Ectodermal cell (in vitro differentiated cells): ENCODE measurements around the gene JAML.

Source experiments
- H3K27ac ChIP-seq: 2 replicates; pipeline ENCODE4 v1.7.0; 2013; ENCODE audit warnings: mild to moderate bottlenecking, low read depth, low read length; ENCODE audit not compliant: insufficient read depth, poor library complexity, severe bottlenecking
- H3K27me3 ChIP-seq: 2 replicates; pipeline ENCODE4 v1.7.0; 2013; ENCODE audit warnings: mild to moderate bottlenecking, low read length; ENCODE audit not compliant: insufficient read depth, control insufficient read depth, poor library complexity, severe bottlenecking
- H3K36me3 ChIP-seq: one replicate; pipeline ENCODE4 v1.7.0; 2013; ENCODE audit warnings: low read length; ENCODE audit not compliant: control insufficient read depth, insufficient read depth
- H3K4me1 ChIP-seq: one replicate; pipeline ENCODE4 v1.7.0; 2013; ENCODE audit warnings: low read length; ENCODE audit not compliant: control insufficient read depth, insufficient read depth
- H3K4me3 ChIP-seq: 2 replicates; pipeline ENCODE4 v1.7.0; 2013; ENCODE audit warnings: low read depth, low read length, control low read depth; ENCODE audit not compliant: insufficient read depth
- H3K9me3 ChIP-seq: 2 replicates; pipeline ENCODE4 v1.7.0; 2013; ENCODE audit warnings: mild to moderate bottlenecking, low read length, moderate library complexity; ENCODE audit not compliant: control insufficient read depth
- WGBS, 2 experiments: methylation state at CpG; one replicate each; pipeline ENCODE4 v1.1.7; 2013; ENCODE audit warnings: missing lambda C conversion rate in 2 of 2; 5-methylcytosine and 5-hydroxymethylcytosine counted together

JAML gene

GRCh38 chr11:118230088-118230487 lies 5.3 kb upstream of the JAML start:
- no peaks in the 10 kb centered on the region for H3K27me3 ChIP-seq
- no peak overlapping the region for H3K4me3 ChIP-seq
- no peak overlapping the region for H3K27ac ChIP-seq
- WGBS, 2 experiments = 95 to 100% methylated on average over 3 of the region's 3 CpGs
- no peaks in the 10 kb centered on the region for H3K36me3 ChIP-seq
- H3K9me3 ChIP-seq = no peaks in the 10 kb centered on the region
- H3K4me1 ChIP-seq = no peaks in the 10 kb centered on the region

- H3K27ac ChIP-seq = no peak overlapping the region
- no peaks in the 10 kb centered on the region for H3K4me1 ChIP-seq
- H3K36me3 ChIP-seq = no peaks in the 10 kb centered on the region
- H3K27me3 ChIP-seq = no peaks in the 10 kb centered on the region
- H3K9me3 ChIP-seq = no peaks in the 10 kb centered on the region
- WGBS, 2 experiments = 95 to 97% methylated on average over 5 of the region's 5 CpGs
- no peak overlapping the region for H3K4me3 ChIP-seq
These were observed 4.5 kb upstream of the JAML start for GRCh38 chr11:118229274-118229847.

DNA sequence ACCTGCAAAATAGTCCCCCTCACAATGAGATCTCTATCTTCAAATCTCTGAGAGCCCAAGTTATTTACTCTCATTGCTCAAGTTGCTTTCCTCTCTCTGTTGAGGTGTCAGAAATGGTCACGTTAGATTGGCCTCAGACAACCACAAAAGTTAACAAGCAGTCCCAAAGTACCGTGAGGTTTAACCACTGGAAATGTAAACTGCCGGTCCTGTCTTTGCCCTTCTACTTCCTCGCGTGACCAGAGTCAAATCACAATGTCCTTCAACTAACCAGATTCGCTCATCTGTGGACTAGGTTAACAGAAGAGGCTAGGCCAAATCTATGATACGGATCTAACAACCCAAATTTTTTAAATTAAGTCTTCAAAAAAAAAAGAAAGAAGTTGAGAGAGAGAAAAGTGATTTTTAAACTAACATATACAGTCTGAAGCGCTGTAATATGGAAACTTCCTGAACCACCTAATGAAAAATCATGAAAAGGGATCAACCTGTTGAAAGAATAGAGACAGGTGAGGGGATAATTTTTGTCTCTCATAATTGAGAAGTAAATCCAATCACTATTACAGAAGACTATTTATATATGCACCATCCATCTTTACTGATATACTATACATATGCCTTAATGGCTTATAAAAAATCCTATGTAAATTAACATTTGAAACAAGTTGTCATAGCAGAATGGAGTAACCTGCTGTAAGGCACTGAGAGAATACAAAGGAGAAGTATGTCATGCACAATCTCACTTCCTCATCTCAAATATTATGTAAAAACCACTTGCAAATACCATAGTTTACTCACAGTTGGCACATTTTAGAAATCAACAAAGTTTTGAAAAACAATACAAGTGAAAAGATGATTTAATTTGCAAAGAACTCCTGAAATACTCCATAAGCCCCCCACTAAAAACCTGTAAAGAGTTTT lies 3.3 kb upstream of the JAML start:
- H3K36me3 ChIP-seq = no peaks in the 10 kb centered on the region
- 94 to 96% methylated on average over 7 of the region's 8 CpGs for WGBS, 2 experiments
- H3K4me3 ChIP-seq = no peak overlapping the region
- no peaks in the 10 kb centered on the region for H3K9me3 ChIP-seq
- no peaks in the 10 kb centered on the region for H3K4me1 ChIP-seq
- H3K27ac ChIP-seq = no peak overlapping the region
- H3K27me3 ChIP-seq = no peaks in the 10 kb centered on the region

DNA sequence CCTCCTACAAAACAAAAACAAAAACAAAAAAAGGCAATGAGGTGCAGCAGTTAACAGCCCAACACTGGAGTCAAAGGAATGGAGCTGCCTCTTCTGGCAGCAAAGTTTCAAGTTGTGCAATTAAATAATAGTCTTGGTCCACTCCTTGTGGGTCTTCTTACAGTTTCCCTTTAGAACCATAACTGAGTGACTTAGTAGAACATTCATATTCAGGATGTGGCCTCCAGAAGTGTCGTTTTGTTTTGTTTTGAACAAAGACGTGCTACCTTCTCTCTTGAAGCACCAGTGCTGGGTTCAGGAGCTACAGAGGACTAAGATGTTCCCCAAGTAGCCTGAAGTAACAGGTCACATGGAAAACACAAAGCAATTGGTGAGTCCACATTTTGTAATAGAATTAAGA lies 2.0 kb upstream of the JAML start:
- H3K4me3 ChIP-seq = no peak overlapping the region
- no peaks in the 10 kb centered on the region for H3K4me1 ChIP-seq
- WGBS, 2 experiments = 90 to 93% methylated on average over 2 of the region's 2 CpGs
- H3K27ac ChIP-seq = no peak overlapping the region
- H3K9me3 ChIP-seq = no peaks in the 10 kb centered on the region
- no peaks in the 10 kb centered on the region for H3K27me3 ChIP-seq
- no peaks in the 10 kb centered on the region for H3K36me3 ChIP-seq

GRCh38 chr11:118226296-118226695 lies 1.5 kb upstream of the JAML start:
- H3K9me3 ChIP-seq = no peaks in the 10 kb centered on the region
- 91 to 92% methylated on average over 7 of the region's 7 CpGs for WGBS, 2 experiments
- H3K4me1 ChIP-seq = no peaks in the 10 kb centered on the region
- H3K27ac ChIP-seq = no peak overlapping the region
- no peak overlapping the region for H3K4me3 ChIP-seq
- H3K27me3 ChIP-seq = no peaks in the 10 kb centered on the region
- no peaks in the 10 kb centered on the region for H3K36me3 ChIP-seq

DNA sequence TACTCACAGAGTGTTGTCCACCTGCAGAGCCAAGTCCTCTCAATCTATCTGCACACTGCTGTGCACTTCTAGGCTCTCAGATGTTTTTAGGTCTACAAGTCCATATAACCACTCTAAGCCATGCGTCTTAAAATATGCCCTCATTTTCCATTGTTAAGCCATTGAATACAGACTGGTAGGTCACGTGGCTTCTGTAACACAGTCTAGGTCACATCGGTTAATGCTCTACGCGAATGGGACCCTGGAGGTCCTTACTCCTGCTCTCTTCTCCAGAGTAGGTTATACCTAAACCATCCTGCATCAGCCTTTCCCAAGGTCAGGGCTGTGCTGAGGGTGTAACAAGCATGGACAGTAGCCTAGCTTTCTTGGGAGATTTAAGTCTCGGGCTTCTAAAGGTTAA lies 819 bp downstream of the JAML start:
- 89 to 96% methylated on average over 6 of the region's 6 CpGs for WGBS, 2 experiments
- Histone ChIP-seq H3K27ac (no peak overlapping the region), H3K27me3 (no peaks in the 10 kb centered on the region), H3K4me1 (no peaks in the 10 kb centered on the region), H3K4me3 (no peak overlapping the region), H3K9me3 (no peaks in the 10 kb centered on the region), H3K36me3 (no peaks in the 10 kb centered on the region)

DNA sequence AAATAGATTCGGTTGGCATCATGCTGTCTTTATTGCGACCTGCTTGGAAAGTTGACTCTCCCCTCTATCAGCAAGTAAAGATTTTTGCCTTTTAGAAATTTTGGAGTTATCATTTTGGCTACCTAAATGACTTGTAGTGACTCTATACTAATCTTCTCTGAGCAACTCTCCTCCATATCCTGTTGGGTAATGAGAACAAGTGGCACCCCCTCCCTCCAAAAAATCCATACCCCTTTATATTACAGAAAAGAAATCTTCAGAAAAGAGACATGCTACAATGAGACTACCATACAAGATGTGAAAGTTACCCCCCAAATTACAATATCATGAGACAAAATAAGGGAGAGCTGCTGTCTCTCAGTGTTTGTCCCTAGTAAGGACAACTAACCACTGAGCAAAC lies 1.2 kb downstream of the JAML start:
- Histone ChIP-seq H3K4me3 (no peak overlapping the region), H3K27me3 (no peaks in the 10 kb centered on the region), H3K27ac (no peak overlapping the region), H3K4me1 (no peaks in the 10 kb centered on the region), H3K9me3 (no peaks in the 10 kb centered on the region), H3K36me3 (no peaks in the 10 kb centered on the region)
- 100% methylated on average over 2 of the region's 2 CpGs; no CpG with 5 or more reads in 1 of the 2 experiments for WGBS, 2 experiments

DNA sequence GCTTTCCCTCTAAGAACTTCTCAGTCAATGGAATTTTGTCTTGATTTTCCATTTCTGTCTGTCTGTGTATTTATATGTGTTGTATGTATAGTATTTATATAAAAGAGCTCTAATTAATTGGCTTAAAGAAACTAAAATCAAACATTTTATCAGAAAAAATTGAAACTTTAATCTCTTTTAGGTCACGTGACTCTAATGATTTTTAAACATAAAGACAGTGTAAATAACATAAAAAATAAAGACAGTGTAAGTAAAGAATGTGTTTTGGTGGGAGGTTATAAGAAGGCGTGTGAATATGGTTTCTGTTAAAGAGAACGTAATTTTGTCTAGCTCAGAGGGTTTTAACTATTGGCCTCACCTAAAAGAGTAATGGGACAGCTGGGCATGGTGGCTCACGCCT lies 2.4 kb downstream of the JAML start:
- Histone ChIP-seq H3K4me3 (no peak overlapping the region), H3K36me3 (no peaks in the 10 kb centered on the region), H3K4me1 (no peaks in the 10 kb centered on the region), H3K27me3 (no peaks in the 10 kb centered on the region), H3K27ac (no peak overlapping the region), H3K9me3 (no peaks in the 10 kb centered on the region)
- WGBS, 2 experiments = 62 to 63% methylated on average over 3 of the region's 4 CpGs

GRCh38 chr11:118221419-118221818 lies 3.4 kb downstream of the JAML start:
- H3K27me3 ChIP-seq = no peaks in the 10 kb centered on the region
- no peaks in the 10 kb centered on the region for H3K9me3 ChIP-seq
- H3K36me3 ChIP-seq = no peaks in the 10 kb centered on the region
- 71 to 74% methylated on average over 5 of the region's 5 CpGs for WGBS, 2 experiments
- no peak overlapping the region for H3K27ac ChIP-seq
- H3K4me1 ChIP-seq = no peaks in the 10 kb centered on the region
- H3K4me3 ChIP-seq = no peak overlapping the region

GRCh38 chr11:118219732-118220131 lies 5.1 kb downstream of the JAML start:
- WGBS, 2 experiments = 93 to 96% methylated on average over 1 of the region's 1 CpG
- H3K4me1 ChIP-seq = no peaks in the 10 kb centered on the region
- H3K4me3 ChIP-seq = no peak overlapping the region
- no peaks in the 10 kb centered on the region for H3K27me3 ChIP-seq
- H3K27ac ChIP-seq = no peak overlapping the region
- no peaks in the 10 kb centered on the region for H3K36me3 ChIP-seq
- H3K9me3 ChIP-seq = peaks cover 1% of the 10 kb centered on the region
